G401 (cell line): ENCODE data around the gene JARID2. TPM values are rescaled to one million over a fixed set of nuclear protein-coding genes. Genes with fewer than 3 reads are reported as not detected.
A peak's percentile ranks its signal among the peaks of the same experiment; 100 is the strongest.

Experiments
- DNase-seq: peaks from one replicate; pipeline ENCODE4 v3.0.0-alpha.2; 2015; ENCODE audit warnings: low spot score
- in situ Hi-C: cut with HindIII; loops from 2 replicates; pipeline ENCODE4 v1.10.0; 2016; ENCODE audit warnings: low sequenced_read_pairs, mixed read lengths
- total RNA-seq: library from RNA; depleted of rRNA; stranded (reverse); fragments of >200 nt; shearing (Covaris generic); gene quantifications from 2 replicates; pipeline ENCODE4 v1.2.3, GENCODE V29; 2014

The JARID2 gene
- total RNA-seq, 1 experiment from 2014 or later = 5.7 TPM

DNA sequence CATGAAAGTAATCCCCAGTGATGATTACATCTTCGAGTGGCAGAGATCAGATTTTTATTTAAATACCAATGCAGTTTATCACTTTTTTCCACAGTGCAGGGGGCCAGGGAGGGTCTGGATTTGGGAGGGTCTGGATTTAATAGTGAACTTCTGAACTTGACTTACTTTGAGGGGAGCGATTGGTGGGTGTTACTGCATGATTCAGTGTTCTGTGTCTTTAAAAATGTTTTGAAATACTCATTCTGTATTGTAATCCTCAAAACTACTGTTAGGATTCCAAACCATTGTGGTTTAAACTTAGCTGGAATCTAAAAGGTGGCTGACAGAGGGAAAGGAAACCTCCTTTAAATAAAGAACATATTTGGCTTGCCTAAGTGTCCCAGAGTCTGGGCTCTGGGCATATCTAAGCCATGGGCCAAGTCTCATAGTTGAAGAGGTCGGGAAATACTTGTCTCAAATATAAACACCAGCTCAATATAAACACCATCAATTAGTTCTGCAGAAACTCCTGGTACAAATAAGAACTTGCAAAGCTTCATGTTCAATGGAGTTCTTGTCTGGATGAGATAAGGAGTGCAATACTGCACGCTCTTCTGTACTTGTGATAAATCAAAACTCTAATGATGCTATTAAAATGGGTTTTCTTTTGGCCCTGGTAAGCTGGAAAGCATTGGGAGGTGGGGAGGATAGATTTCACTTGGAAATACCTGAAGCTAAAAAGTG lies 14.4 kb downstream of the JARID2 start:
- no peak for DNase-seq
- in situ Hi-C loops = no loop called here

DNA sequence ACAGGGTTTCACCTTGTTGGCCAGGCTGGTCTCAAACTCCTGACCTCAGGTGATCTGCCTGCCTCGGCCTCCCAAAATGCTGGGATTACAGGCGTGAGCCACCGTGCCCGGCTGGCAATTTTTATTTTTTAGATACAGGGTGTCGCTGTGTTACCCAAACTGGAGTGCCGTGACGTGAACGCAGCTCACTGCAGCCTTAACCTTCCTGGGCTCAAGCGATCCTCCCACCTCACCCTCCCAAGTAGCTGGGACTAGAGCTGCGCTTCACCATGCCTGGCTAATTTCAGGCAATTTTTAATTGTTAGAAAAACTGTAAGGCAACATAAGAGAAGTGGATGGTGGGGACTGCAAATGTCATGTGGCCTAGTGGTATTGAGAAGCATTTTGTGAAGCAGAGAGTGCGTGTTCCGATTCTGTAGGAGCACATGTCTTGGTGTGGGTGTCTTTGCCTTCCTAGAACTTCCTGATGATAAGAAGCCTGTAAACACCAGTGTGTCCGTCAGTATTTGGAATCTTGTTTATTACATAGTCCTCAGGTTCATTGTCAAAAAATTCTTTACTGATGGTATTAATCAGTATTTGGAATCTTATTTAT lies 18.0 kb downstream of the JARID2 start:
- DNase-seq = peak; percentile 30
- in situ Hi-C loops = no loop called here

DNA sequence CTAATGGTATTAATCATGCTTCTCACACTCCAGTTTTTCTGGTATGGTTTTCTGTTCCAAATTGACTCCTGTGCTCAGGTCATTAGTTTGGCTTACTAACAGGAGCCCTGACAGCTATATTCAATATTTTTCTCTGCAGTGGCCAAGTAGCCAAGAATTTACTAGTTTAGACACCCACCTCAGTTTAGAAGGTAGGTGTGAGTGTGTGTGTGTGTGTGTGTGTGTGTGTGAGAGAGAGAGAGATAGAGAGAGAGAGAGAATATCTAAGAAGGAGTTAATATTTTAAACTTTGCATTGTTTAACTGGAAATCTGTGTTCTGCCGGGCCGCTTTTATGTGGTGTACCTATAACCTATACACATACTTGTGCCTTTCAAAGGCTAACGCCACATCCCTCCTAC lies 18.5 kb downstream of the JARID2 start:
- in situ Hi-C loops = no loop called here
- no peak for DNase-seq

GRCh38 chr6:15264902-15265761 lies 19.3 kb downstream of the JARID2 start:
- DNase-seq = peak; percentile 64
- in situ Hi-C loops = no loop called here

GRCh38 chr6:15265787-15266186 lies 19.9 kb downstream of the JARID2 start:
- in situ Hi-C loops = no loop called here

GRCh38 chr6:15266423-15266996 lies 20.6 kb downstream of the JARID2 start:
- in situ Hi-C loops = no loop called here
- no peak for DNase-seq

More at GRCh38 chr6:15265787-15266186, 19.9 kb downstream of the JARID2 start:
- DNase-seq = no peak

- no peak for DNase-seq
- in situ Hi-C loops = no loop called here
Measured at GRCh38 chr6:15267221-15267620, 21.4 kb downstream of the JARID2 start.

DNA sequence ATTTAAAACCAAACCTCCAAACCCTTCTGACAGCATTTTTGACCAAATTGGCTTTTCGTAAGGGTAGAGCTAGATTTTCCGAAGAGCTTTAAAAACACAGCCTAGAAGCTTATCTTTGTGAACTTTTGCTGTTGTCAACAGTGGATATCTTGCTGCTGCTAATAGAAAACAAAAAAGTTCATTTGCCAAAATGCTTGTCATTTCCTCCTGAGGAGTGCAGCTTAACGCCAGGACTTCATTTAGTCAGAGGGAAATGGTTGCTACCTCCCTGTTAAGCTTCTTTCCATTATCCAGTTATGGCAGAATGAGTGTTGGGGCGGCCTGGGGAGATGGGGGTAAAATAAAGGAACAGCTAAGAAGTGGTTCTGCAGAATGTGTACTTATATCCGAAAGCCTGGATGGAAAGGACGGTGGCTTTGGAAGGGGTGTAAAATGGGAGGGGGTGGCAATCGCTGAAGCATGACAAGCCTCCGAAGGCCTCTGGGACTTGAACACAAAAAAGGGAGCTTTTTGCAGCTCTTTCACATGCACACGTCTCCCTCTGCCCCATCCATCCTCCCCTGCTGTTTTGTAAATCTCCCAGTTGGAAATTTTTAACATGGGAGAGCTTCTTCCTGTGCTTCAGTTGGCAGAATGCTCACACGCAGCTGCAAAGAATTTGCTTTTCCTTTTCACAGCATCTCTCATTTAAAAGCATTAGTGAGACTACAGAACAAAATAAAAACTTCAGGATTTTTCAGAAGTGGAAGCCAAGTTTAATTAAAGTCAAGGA lies 22.5 kb downstream of the JARID2 start:
- in situ Hi-C loops = no loop called here
- peak; percentile 55 for DNase-seq

DNA sequence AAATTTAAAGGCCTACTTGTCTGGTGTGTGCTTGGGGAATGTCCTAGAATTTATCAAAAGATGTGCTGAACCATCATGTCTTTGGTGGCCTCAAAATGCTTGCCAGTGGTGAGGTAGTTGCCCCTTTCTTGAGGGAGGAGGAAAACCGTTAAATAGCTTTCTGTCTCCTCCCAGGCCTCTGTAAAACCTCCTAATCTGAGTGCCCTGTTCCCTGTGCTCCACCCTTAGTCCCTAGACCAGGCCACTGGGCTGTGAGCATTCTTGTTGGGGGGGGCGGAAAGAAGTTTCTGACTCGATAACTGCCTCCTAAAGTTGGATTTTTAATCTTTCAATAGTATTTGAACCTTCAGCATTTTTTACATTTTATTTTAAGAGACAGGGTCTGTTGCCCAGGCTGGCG lies 23.1 kb downstream of the JARID2 start:
- no peak for DNase-seq
- in situ Hi-C loops = no loop called here

GRCh38 chr6:15269619-15270018 lies 23.8 kb downstream of the JARID2 start:
- in situ Hi-C loops = no loop called here
- DNase-seq = no peak

DNA sequence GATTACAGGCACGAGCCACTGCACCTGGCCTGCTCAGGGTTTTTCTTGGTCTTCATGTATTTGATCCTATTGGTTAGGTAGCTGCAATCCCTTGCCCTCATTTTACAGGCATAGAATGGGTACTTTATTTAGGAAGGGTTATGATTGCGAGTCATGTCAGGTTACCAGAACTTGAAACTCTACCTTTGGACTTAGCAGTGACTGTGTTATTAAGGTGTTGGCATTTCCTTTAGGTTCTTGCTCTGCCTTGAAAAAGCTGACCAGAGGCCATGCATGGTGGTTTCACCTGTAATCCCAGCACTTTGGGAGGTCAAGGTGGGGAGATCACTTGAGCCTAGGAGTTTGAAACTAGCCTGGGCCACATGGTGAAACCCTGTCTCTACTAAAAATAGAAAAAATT lies 24.5 kb downstream of the JARID2 start:
- DNase-seq = no peak
- in situ Hi-C loops = no loop called here

GRCh38 chr6:15272562-15272961 lies 26.7 kb downstream of the JARID2 start:
- no peak for DNase-seq
- in situ Hi-C loops = no loop called here

GRCh38 chr6:15274692-15275387 lies 29.0 kb downstream of the JARID2 start:
- in situ Hi-C loops = no loop called here
- no peak for DNase-seq

GRCh38 chr6:15276036-15276985 lies 30.4 kb downstream of the JARID2 start:
- in situ Hi-C loops = no loop called here

GRCh38 chr6:15279047-15279661 lies 33.3 kb downstream of the JARID2 start:
- in situ Hi-C loops = no loop called here
- no peak for DNase-seq

More at GRCh38 chr6:15276036-15276985, 30.4 kb downstream of the JARID2 start:
- DNase-seq = no peak

DNA sequence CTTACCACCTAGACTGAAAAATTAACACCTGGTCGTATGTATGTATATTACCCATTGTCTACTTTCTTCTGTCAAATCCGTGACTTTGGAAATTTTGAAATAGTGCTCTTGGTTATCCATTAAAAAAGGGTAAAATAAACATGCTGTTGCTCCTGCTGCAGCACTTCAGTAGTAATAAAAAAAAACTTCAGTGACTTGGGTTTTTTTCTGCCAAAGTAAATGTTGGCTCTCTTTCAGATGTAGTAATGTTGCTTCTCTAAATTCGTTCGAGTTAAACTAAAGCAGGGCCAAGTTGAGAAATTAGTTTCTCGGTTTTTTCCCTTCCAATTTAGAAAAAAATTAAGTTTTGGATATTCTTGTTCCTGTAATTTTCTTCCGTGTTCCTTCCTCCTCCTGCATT lies 34.2 kb downstream of the JARID2 start:
- in situ Hi-C loops = no loop called here

DNA sequence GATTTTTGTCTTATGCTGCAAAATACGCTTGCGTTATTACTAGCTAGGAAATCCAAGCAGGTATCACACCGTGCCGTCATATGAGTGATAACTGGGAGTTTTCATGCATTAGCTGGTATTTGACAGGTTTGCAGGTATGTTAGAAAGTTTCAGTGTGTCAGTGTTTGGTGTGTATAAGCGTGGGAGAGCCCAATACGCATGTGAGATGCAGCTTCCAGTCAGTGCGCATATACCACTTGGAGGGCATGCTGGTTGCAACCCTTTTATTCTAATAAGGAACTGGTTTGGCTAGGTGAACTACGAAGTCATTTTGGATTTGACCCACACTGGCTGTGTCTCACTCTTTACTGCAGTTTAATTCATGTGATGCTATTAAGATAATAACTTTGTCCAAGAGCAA lies 35.1 kb downstream of the JARID2 start:
- in situ Hi-C loops = no loop called here

More for the DNA sequence above, 34.2 kb downstream of the JARID2 start:
- no peak for DNase-seq

More for the DNA sequence above, 35.1 kb downstream of the JARID2 start:
- DNase-seq = no peak
